ENCODE results near the gene SFMBT2. TPM values are rescaled to one million over a fixed set of nuclear protein-coding genes. Genes with fewer than 3 reads are reported as not detected.

The SFMBT2 gene
- total RNA-seq, 6 experiments from 2014 or later: 1.4 to 3.4 (median 1.8) TPM

GRCh38 chr10:7311218-7311849 lies 99.5 kb downstream of the SFMBT2 start:
- no peaks in the 10 kb centered on the region for H3K36me3 ChIP-seq
- no peak for DNase-seq
- no peak overlapping the region for H3K4me3 ChIP-seq
- H3K4me1 ChIP-seq: no peaks in the 10 kb centered on the region
- H3K9me3 ChIP-seq: no peaks in the 10 kb centered on the region
- ATAC-seq: no peak
- intact Hi-C loops (cut with DNase I): no loop called here
- WGBS (ENCODE audit: insufficient coverage, low coverage, low lambda C conversion rate, missing lambda C conversion rate): 73% methylated on average over 9 of the region's 9 CpGs
- no peaks in the 10 kb centered on the region for H3K27me3 ChIP-seq
- no peak overlapping the region for H3K27ac ChIP-seq
- TF ChIP-seq CTCF (IDR thresholded peaks at IDR 0.05) (no peak), POLR2A (IDR thresholded peaks at IDR 0.05) (no peak)

GRCh38 chr10:7310076-7310475 lies 100.8 kb downstream of the SFMBT2 start:
- Histone ChIP-seq H3K9me3 (no peaks in the 10 kb centered on the region), H3K27me3 (no peaks in the 10 kb centered on the region), H3K27ac (no peak overlapping the region), H3K4me3 (no peak overlapping the region), H3K36me3 (no peaks in the 10 kb centered on the region), H3K4me1 (no peaks in the 10 kb centered on the region)
- TF ChIP-seq CTCF (IDR thresholded peaks at IDR 0.05): no peak
- no peak for TF ChIP-seq POLR2A (IDR thresholded peaks at IDR 0.05)
- DNase-seq (no peak), ATAC-seq (no peak)
- intact Hi-C loops (cut with DNase I): no loop called here
- WGBS (ENCODE audit: insufficient coverage, low coverage, low lambda C conversion rate, missing lambda C conversion rate): 79% methylated on average over 4 of the region's 8 CpGs

GRCh38 chr10:7308826-7309225 lies 102.0 kb downstream of the SFMBT2 start:
- WGBS (ENCODE audit: insufficient coverage, low coverage, low lambda C conversion rate, missing lambda C conversion rate): 78% methylated on average over 3 of the region's 7 CpGs

GRCh38 chr10:7306616-7307015 lies 104.2 kb downstream of the SFMBT2 start:
- Histone ChIP-seq H3K27ac (no peak overlapping the region), H3K4me1 (no peaks in the 10 kb centered on the region), H3K9me3 (no peaks in the 10 kb centered on the region), H3K36me3 (no peaks in the 10 kb centered on the region), H3K27me3 (no peaks in the 10 kb centered on the region), H3K4me3 (no peak overlapping the region)
- no peak for ATAC-seq
- DNase-seq: no peak
- intact Hi-C loops (cut with DNase I): no loop called here
- TF ChIP-seq CTCF (IDR thresholded peaks at IDR 0.05) (no peak), POLR2A (IDR thresholded peaks at IDR 0.05) (no peak)

More at GRCh38 chr10:7308826-7309225, 102.0 kb downstream of the SFMBT2 start:
- no peak overlapping the region for H3K4me3 ChIP-seq
- ATAC-seq (no peak), DNase-seq (no peak)
- no peaks in the 10 kb centered on the region for H3K4me1 ChIP-seq
- intact Hi-C loops (cut with DNase I): no loop called here
- H3K27ac ChIP-seq: no peak overlapping the region
- H3K36me3 ChIP-seq: no peaks in the 10 kb centered on the region
- no peaks in the 10 kb centered on the region for H3K9me3 ChIP-seq
- no peaks in the 10 kb centered on the region for H3K27me3 ChIP-seq
- TF ChIP-seq CTCF (IDR thresholded peaks at IDR 0.05) (no peak), POLR2A (IDR thresholded peaks at IDR 0.05) (no peak)

- ATAC-seq (no peak), DNase-seq (no peak)
- Histone ChIP-seq H3K27me3 (no peaks in the 10 kb centered on the region), H3K9me3 (no peaks in the 10 kb centered on the region), H3K4me1 (no peaks in the 10 kb centered on the region), H3K27ac (no peak overlapping the region), H3K4me3 (no peak overlapping the region), H3K36me3 (no peaks in the 10 kb centered on the region)
- WGBS (ENCODE audit: insufficient coverage, low coverage, low lambda C conversion rate, missing lambda C conversion rate): 67% methylated on average over 9 of the region's 9 CpGs
- TF ChIP-seq CTCF (IDR thresholded peaks at IDR 0.05) (no peak), POLR2A (IDR thresholded peaks at IDR 0.05) (no peak)
- intact Hi-C loops (cut with DNase I): no loop called here
Observed at GRCh38 chr10:7306147-7306546, 104.7 kb downstream of the SFMBT2 start.

Data from right lobe of liver (tissue), 6 donors.